Occipital lobe (tissue), 2 donors: Measurements from ENCODE around the gene RGS17. TPM values are rescaled to one million over a fixed set of nuclear protein-coding genes. Genes with fewer than 3 reads are reported as not detected.
"Not testable (repeated sequence)": the region's sequence is repeated elsewhere in the genome, so short reads cannot be mapped to it uniquely, and the experiment has no call there.

Experiments
- DNase-seq: peaks from one replicate; lab custom pipeline; 2025; lab: John Stamatoyannopoulos, UW
- total RNA-seq: library from RNA; depleted of rRNA; stranded (reverse); fragments of >200 nt; gene quantifications from one replicate; pipeline ENCODE4 v1.2.3, GENCODE V29; 2014

Gene RGS17
- total RNA-seq, 1 donor from 2014 or later: 119 TPM

DNA sequence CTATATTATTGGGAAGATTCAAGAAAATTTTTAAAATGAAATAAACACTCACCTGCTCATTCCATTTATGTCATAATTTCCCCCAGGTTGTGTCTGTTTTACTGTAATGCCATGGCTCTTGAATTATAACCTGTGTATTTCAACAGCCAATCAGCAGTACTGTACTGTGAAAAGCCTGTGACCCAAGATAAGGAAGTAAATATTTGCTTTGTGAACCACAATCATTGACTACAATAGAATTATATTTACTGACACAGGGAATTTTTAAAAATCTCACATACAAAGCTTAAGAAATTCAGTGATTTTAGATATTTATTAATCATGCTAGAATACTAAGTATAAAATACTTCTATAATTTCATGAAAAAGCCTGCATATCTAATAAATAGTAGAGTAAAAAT is 6.0 kb downstream of the RGS17 start:
- DNase-seq: no peak

DNA sequence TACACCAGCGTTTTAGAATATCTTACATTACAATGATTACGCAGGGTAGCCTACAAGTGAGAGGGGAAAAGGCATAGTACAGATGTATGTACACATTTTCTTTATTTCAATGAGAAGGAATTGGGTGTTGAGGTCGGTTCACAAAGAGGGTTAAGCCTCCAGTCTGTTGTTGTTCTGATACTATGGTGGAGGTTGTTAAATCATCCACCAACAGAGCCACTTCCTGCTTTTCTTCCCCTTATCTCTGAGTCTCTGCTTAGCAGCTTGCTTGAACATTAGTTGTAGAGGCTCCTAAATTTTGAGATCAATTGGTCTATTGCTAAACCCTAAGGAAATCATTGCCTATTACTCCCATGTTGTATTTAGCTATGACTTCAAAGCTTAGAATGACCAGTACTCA is 7.3 kb downstream of the RGS17 start:
- DNase-seq: no peak

GRCh38 chr6:153121311-153121710 is 9.8 kb downstream of the RGS17 start:
- DNase-seq: no peak

GRCh38 chr6:153117986-153118879 is 12.8 kb downstream of the RGS17 start:
- DNase-seq: no peak

DNA sequence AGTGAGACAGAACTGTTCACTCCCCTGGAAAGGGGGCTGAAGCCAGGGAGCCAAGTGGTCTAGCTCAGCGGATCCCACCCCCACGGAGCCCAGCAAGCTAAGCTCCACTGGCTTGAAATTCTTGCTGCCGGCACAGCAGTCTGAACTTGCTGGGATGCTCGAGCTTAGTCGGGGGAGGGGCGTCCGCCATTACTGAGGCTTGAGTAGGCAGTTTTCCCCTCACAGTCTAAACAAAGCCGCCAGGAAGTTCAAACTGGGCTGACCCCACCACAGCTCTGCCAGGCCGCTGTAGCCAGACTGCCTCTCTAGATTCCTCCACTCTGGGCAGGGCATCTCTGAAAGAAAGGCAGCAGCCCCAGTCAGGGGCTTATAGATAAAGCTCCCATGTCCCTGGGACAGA is 20.0 kb downstream of the RGS17 start:
- DNase-seq: not testable (repeated sequence)

DNA sequence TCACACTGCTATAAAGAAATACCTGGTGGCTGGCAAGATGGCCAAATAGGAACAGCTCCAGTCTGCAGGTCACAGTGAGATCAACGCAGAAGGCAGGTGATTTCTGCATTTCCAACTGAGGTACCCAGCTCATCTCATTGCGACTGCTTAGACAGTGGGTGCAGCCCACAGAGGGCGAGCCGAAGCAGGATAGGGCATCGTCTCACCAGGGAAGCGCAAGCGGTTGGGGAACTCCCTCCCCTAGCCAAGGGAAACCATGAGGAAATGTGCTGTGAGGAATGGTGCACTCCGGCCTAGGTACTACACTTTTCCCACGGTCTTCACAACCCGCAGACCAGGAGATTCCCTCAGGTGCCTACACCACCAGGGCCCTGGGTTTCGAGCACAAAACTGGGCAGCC is 20.5 kb downstream of the RGS17 start:
- not testable (repeated sequence) for DNase-seq

GRCh38 chr6:153108315-153108714 is 22.8 kb downstream of the RGS17 start:
- no peak for DNase-seq

- DNase-seq: no peak
Measured at GRCh38 chr6:153106021-153106420, 25.1 kb downstream of the RGS17 start.

GRCh38 chr6:153104220-153104619 is 26.9 kb downstream of the RGS17 start:
- no peak for DNase-seq

DNA sequence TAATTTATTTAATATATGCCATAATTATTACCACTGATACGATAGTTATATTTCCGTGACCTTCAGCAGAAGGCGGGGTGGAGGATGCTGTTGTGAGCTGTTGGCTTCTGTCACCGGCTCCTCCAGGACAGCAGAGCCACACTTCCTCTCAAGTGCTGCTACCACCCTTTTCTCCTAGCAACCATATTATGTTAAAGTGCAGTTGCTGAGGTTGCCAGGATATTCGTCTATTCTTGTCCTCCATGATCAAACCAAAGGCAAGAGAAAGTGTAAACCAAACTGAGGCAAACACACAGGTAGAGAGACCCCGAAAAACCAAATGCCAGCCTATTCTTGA is 27.8 kb downstream of the RGS17 start:
- no peak for DNase-seq

GRCh38 chr6:153102605-153103318 is 28.3 kb downstream of the RGS17 start:
- DNase-seq: no peak

DNA sequence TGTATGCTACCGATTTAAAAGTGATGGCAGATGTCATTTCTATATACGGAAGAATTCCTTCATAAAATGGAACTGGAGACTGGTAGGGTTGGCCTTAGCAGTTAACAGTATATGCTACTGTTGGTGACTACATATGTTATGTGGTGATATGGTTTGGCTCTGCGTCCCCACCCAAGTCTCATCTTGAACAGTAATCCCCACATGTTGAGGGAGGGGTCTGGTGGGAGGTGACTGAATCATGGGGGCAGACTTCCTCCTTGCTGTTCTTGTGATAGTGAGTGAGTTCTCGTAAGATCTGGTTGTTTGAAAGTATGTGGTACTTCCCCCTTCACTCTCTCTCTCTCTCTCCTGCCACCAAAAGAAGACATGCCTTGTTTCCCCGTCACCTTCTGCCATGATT is 29.6 kb downstream of the RGS17 start:
- no peak for DNase-seq

DNA sequence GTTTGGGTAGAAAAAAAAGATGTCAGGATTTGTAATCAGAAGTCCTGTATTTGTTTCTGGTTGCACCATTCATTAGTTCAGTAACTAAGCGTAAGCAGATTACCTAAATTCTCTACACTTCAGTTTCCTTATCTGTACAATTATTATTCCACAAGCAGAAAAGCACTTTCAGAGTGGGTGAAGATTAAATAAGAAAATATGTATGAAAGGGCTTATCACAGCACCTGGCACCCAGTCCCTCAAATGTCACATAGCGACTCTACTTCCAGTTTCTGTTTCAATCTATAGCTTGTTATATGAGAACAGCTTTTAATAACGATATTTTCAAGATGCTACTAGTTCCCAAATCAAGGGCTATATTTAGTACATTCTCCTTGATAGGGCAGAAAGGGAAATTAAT is 31.4 kb downstream of the RGS17 start:
- DNase-seq: no peak

GRCh38 chr6:153096792-153097191 is 34.3 kb downstream of the RGS17 start:
- DNase-seq: no peak

DNA sequence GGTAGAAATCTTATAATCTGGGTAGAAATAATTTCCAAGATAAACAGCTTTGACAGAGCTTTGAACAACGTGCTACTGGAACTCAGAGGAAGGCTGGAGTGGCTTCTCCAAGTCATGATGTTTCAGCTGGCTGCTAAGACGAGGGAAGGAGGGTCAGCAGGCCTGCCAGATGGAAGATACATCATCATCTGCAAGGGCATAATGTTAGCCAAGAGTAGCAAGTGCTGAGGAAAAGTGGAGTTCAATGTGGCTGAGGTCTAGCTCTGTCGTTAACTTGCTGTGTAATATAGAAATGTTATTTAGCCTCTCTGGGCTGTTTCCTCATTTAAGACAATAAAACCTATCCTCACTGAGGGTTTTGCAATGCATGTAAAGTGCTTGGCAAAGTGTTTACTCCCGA is 35.1 kb downstream of the RGS17 start:
- DNase-seq: no peak

DNA sequence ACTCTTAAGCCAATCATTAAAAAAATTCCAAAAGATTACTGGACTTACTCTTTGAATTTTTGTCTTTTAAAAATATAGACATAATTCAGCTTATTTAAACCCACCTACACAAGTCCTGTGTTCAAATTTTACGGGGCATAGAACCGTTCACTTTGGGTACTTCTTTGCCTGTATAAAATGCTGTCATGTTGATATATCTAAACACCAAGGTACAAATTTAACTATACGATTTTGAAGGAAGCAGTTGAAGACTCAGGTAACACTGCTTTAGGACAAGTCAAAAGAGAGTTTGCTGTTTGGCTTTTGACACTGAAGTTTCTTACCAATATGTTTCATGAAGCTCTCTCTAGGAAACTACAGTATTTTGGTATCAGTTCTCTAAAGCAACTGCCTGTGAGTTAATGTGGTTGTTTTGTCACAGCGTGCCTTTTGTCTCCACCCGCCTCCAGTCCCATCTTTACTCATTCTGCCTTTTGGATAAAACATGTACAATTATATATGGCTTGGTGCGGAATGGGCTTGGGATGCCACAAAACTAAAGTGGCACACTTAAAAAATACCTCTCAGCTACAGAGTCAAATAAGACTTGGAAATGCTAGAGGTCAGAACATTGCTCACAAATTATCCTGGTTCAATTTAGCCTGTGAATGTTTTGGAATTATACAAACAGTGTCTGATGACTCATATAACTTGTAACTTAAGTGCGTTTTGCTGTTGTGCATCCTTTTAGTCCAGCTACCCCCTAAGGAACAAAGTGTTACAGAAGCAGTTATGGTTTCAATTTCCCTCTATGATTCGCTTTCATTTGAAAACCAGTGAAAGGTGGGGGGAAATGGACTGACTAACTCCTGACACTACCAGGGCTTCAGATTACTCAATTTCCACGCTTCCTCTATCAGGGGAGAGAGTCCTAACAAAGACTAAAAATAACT is 38.7 kb downstream of the RGS17 start:
- DNase-seq: no peak

GRCh38 chr6:153090241-153090930 is 40.7 kb downstream of the RGS17 start:
- no peak for DNase-seq

GRCh38 chr6:153088796-153089195 is 42.3 kb downstream of the RGS17 start:
- no peak for DNase-seq

DNA sequence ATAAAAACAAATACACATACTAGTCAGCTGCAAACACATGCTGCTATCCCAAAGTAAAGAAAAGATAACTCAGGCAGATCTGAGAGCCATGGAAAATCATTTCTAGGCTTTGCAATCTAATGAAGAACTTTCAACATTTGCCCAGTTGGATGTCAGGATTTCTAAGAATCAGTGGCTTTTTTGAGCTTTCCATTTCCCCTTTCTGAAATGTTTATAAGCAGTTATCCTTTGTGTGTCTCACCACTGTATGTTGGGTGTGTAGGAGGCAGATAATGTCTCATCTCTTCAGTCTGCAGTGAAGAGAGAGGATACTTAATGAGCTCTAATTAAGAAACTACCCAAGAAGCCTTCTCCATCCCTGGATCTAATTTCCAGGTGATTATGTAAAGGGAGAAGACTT is 43.6 kb downstream of the RGS17 start:
- DNase-seq: no peak

- DNase-seq: no peak
Measured at GRCh38 chr6:153086225-153086990, 44.7 kb downstream of the RGS17 start.
